Fibroblast of upper back skin (primary cell): ENCODE results near the gene DENND6B.

ENCODE experiments used
- DNase-seq: peaks from one replicate; pipeline ENCODE4 v3.0.0-alpha.2; 2013

DENND6B gene

DNA sequence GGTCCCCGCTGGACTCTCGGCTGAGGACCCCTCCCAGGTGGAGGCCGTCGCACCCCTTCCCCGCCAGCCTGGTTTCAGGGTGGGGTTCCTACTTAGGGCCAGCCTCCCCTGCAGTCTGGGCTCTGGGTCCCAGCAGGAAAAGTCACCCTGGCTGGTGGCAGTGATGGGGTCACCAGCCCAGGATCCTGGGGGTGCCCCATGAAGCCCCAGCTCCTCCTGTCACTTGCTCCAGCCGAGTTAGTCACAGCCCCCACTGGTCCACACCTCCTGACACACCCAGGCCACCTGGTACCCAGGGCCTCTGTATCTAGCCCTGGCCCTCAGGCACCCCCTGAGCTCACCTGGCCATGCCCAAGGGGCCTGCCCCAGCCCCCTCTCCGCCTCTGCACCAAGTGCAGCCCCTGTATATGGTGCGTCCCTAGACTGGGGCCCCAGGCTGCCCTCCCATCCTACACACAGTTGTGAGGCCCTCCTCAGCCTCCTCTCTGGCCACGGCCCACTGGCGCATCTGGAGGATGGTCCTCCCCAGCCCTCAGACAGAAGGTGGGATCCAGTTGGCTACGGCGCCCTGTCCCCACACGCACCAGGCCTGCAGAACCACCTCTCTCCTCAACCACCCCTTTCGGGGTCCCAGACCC, 26.1 kb downstream of the DENND6B start:
- DNase-seq = no peak

DNA sequence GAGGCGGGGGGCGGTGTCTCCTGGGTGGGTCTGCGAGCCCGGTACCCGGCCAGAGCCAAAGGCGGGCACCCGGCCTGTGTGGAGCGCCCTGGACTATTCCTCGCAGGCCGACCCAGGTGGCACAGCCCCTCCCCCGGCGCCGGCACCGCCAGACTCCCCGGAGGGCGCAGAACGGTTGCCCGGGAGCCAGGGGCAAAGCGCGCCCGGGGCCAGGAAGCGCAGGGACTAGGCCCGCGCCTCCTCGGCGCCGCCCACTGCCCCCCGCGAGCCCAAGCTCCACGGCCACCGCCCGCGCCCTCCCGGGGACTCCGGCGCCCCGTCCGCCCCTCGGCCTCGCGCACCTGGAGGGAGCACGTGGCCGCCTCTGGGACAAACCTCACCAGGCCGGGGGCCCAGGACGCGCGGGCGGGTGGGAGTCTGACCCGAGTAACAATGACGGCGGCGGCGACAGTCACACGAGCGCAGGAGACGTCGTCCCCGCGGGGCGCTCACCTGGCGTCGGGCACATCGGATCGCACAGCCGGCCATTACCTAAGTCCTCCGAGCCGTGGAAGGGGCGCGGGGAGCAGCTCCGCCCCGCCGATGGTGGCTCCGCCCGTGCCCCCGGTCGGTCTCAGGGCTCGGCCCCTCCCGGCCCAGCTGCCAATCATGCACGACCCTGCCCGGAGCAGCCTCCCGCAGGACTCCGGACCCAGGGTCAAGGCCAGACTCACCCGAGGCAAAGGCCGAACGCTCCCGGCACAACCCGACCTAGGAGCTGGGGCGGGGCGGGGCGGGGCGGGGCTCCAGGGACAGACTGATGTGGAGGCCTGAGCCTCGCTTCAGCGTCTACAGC, 26.8 kb downstream of the DENND6B start:
- no peak for DNase-seq

GRCh38 chr22:50298937-50299784, 27.7 kb downstream of the DENND6B start:
- DNase-seq = no peak

DNA sequence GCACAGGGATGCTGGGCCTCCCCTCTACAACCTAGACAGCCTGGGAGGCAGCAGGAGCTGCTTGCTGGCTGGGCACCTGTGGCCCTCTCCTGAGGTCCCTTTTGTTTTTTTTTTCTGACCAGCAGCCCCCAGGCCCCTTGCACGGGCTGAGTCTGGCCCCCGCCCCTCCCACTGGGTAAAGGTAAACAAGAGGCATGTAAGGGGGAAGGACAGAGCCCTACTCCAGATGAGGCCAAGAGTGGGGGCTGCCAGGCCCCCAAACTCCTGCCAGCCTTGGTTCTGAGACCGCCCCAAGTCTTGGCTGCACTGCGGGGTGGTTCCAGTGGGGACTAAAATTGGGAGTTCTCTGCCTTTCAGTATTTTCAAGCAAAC, 28.6 kb downstream of the DENND6B start:
- DNase-seq = no peak

DNA sequence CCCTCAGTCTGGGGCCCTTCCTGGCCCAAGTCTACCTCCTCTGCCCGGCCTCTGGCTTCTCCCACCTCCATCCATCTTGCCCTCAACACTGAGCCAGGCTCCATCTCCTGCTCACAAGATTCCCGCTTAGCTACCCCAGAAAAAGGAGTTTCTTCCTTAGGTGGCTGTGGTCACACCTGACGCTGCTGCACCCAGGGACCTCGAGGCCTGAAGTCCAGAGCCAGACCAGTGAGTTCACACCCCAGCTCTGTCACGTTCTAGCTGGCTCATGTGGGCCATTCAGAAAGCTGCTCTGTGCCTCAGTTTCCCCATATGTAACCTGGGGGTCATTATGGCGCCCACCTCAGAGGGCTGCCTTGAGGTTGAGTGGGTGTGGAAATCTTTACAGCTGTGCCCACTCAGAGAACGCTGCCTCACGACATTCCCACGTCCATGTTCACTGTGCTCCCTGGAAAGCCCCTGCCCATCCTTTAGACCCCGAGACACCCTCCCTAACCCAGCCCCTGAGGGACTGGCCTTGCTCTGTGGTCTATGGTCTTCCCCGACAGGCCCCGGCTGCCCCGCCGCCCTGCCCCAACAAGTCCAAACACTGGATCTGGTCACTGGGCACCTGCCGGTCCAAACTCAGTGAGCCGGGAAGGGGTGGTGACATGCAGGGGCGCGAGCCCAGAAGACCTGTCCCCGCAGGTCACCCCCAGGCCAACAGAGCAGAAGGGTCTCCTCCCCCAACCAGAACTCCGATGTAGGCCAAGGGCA, 29.1 kb downstream of the DENND6B start:
- DNase-seq = no peak

DNA sequence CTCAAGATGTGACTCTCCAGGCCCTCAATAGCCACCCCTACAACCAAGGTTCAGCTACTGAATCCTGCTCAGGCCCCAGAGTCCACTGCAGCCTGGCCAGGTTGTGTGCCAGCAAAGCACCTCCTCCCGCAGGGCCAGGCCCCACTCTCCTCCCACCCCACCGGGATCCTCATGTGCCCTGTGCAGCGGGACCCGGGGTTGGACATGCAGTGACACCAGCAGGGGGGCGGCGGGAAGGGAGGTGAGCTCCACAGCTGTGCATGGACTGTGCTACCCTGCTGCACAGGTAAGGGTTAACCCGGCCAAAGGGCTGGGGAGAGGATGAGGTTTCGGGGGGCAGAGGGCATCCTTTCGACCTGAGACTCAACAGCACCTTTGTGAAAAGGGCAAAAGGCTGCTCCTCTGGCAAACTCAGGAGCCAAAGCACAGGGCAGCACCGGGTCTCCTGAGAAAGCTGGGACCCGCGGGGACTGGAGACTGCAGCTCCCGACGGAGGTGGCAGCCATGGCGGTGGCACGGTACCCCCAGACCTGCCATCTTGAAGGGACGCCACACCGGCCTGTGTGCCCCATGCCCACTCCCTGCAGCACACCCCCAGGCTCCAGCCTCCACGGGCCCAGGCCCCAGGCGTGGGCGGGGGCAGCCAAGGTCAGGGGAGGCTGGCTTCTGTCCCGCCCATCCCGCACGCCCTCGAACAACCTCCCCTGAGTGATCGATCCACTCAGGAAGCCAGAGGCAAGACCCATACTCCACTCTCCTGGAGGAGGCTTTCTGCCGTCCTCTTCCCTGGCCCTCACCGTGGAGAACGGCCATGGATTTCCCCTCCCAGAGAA, 29.9 kb downstream of the DENND6B start:
- no peak for DNase-seq

- no peak for DNase-seq
Measured at GRCh38 chr22:50294319-50294656, 32.5 kb downstream of the DENND6B start.

- DNase-seq = peak; percentile 78
Measured at GRCh38 chr22:50293441-50294318, 33.1 kb downstream of the DENND6B start.

- no peak for DNase-seq
Measured at GRCh38 chr22:50292643-50293440, 34.0 kb downstream of the DENND6B start.

DNA sequence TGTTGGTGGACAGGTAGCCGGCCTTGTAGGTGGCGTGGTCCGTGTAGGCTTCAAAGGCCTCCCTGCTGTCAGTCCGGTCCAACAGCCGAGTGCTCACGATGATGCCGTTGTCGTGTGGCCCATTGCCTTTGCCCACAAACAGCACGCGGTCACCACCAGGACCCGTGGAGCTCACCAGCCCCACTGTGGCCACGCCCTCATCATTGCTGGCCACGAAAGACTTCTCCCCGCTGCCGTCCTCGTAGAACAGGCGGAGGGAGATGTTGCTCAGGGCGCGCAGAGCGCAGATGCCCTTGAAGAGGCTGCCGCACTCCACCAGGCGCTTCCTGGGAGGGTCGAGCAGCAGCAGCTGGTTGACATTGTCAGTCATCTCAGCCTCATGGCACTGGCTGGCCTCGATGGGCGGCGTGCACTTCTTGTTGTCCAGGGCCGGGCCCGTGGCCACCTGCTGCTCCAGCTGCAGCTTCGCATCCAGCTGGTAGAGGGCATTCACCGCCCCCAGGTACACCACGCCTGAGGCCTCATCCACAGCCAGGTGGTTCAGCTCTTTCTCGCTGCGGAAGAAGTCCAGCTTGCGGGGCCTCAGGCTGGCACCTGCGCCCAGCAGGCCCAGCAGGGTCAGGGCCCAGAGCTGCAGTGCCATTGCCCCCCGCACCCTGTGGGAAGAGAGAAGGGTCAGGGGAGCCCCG, 36.7 kb downstream of the DENND6B start:
- no peak for DNase-seq

GRCh38 chr22:50289151-50289941, 37.5 kb downstream of the DENND6B start:
- no peak for DNase-seq

DNA sequence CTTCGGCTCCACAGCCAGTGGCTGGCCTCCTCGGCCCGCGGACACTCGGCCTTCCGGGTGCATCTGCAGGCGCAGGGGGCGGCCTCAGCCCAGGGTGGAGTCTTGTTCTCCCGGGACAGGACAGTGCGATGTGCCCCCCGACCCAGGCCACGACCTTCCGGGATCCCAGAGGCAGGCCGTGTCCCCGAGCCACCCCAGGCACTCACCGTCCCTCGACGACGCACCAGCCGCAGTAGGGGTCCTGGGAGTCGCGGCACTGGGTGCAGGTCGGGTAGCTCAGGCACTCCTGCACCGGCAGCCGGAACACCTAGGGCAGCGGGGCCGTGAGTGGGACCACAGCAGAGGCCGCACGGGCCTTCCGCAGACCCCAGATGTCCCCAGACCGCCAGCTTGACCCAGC, 39.1 kb downstream of the DENND6B start:
- no peak for DNase-seq

GRCh38 chr22:50286701-50287318, 40.0 kb downstream of the DENND6B start:
- no peak for DNase-seq

- DNase-seq = no peak
Measured at GRCh38 chr22:50286275-50286674, 40.5 kb downstream of the DENND6B start.

DNA sequence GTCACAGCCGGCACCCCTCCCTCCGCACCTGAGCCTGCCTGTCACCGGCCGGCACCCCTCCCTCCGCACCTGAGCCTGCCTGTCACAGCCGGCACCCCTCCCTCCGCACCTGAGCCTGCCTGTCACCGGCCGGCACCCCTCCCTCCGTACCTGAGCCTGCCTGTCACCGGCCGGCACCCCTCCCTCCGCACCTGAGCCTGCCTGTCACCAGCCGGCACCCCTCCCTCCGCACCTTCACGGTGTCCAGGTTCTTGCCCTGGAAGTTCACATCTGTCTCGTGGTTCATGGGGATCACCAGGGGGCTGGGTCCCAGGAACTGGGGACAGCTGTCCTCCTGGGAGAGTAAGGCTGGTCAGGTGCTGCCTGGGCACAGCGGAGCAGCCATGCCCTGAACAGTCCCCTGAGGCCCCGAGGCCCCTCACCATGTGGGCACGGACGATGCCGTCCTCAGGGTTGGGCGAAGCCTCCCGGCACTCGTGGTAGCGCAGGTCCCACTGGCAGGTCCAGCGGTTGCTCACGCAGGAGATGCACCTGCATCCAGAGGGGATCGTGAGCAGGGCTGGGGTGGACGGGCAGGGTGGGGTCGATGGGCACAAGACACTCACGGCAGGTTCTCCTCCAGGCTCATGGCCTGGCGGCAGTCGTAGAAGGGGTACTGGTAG, 41.1 kb downstream of the DENND6B start:
- no peak for DNase-seq

- DNase-seq = no peak
Measured at GRCh38 chr22:50284479-50284878, 42.3 kb downstream of the DENND6B start.

GRCh38 chr22:50283821-50284220, 43.0 kb downstream of the DENND6B start:
- no peak for DNase-seq
